HEK293 (cell line): ENCODE results near the gene FIBCD1.

Source experiments
- CTCF ChIA-PET: fragments of 350-600 bp; formaldehyde crosslinking; extraction: SDS; loops from one replicate; lab custom pipeline; 2021; ENCODE audit warnings: antibody characterized with exemption; lab: Yijun Ruan, JAX
- POLR2A ChIA-PET: fragments of 300-600 bp; formaldehyde crosslinking; extraction: SDS; loops from one replicate; lab custom pipeline; 2020; ENCODE audit warnings: antibody characterized with exemption, inconsistent platforms; lab: Yijun Ruan, JAX
- H3K27ac ChIP-seq: fragments of 200-500 bp; sonication (Bioruptor generic); 2 replicates; pipeline ENCODE4 v1.5.1; 2014; ENCODE audit warnings: low read depth, low read length, control low read depth, inconsistent platforms; ENCODE audit errors: extremely low read depth
- H3K36me3 ChIP-seq, 2 experiments: fragments of 200-500 bp in 1 of 2; sonication (Bioruptor generic) in 1 of 2; 1 replicate in 1 of 2; 2 replicates in 1 of 2; pipeline ENCODE4 v1.5.1; 2014 to 2017; ENCODE audit warnings: inconsistent platforms in 2 of 2, low read length in 2 of 2; ENCODE audit not compliant: control insufficient read depth in 2 of 2, insufficient read depth in 1 of 2
- H3K4me1 ChIP-seq: fragments of 200-500 bp; sonication (Bioruptor generic); 2 replicates; pipeline ENCODE4 v1.5.1; 2014; ENCODE audit warnings: mild to moderate bottlenecking, low read length, inconsistent platforms; ENCODE audit not compliant: control insufficient read depth, insufficient read depth
- H3K4me3 ChIP-seq: 2 replicates; pipeline ENCODE4 v1.5.1; 2011; ENCODE audit warnings: low read depth, mild to moderate bottlenecking, control low read depth, low read length, moderate library complexity
- H3K9me3 ChIP-seq: fragments of 200-500 bp; sonication (Bioruptor generic); 2 replicates; pipeline ENCODE4 v1.5.1; 2014; ENCODE audit warnings: low read depth, low read length, inconsistent platforms; ENCODE audit not compliant: control insufficient read depth, insufficient read depth
- ELK4 ChIP-seq: IDR thresholded peaks from 2 replicates; pipeline ENCODE4 v1.6.1; 2011; ENCODE audit warnings: mild to moderate bottlenecking, low read depth, low read length, borderline replicate concordance
- GLI2 ChIP-seq: fragments of 450-650 bp; formaldehyde crosslinking; IDR thresholded peaks from 2 replicates; pipeline ENCODE4; 2017; ENCODE audit warnings: missing biosample characterization, missing genetic modification characterization, low read depth, borderline replicate concordance
- GLIS1 ChIP-seq: fragments of 450-650 bp; formaldehyde crosslinking; IDR thresholded peaks from 2 replicates; pipeline ENCODE4 v1.5.1; 2016; ENCODE audit warnings: missing biosample characterization, missing genetic modification characterization
- GLIS2 ChIP-seq: fragments of 450-650 bp; formaldehyde crosslinking; IDR thresholded peaks from 2 replicates; pipeline ENCODE4 v1.5.1; 2016; ENCODE audit warnings: missing biosample characterization, missing genetic modification characterization
- TRIM28 ChIP-seq: IDR thresholded peaks from 2 replicates; pipeline ENCODE4 v1.6.1; 2011; ENCODE audit warnings: low read length, control low read depth, borderline replicate concordance
- TSHZ1 ChIP-seq: fragments of 450-650 bp; formaldehyde crosslinking; IDR thresholded peaks from 2 replicates; pipeline ENCODE4 v1.5.1; 2016; ENCODE audit warnings: missing biosample characterization, missing genetic modification characterization, borderline replicate concordance
- YY1 ChIP-seq: fragments of 450-650 bp; formaldehyde crosslinking; IDR thresholded peaks from 2 replicates; pipeline ENCODE4 v1.5.1; 2018; ENCODE audit warnings: missing biosample characterization, missing genetic modification characterization
- YY2 ChIP-seq: fragments of 450-650 bp; formaldehyde crosslinking; IDR thresholded peaks from 2 replicates; pipeline ENCODE4 v1.5.1; 2016; ENCODE audit warnings: missing biosample characterization, missing genetic modification characterization
- ZBTB1 ChIP-seq: fragments of 450-650 bp; formaldehyde crosslinking; IDR thresholded peaks from 2 replicates; pipeline ENCODE4 v1.5.1; 2016; ENCODE audit warnings: missing biosample characterization, missing genetic modification characterization
- ZBTB21 ChIP-seq: fragments of 450-650 bp; formaldehyde crosslinking; IDR thresholded peaks from 2 replicates; pipeline ENCODE4 v1.5.1; 2017; ENCODE audit warnings: missing biosample characterization, missing genetic modification characterization
- ZNF10 ChIP-seq: fragments of 450-650 bp; formaldehyde crosslinking; IDR thresholded peaks from 2 replicates; pipeline ENCODE4 v1.5.1; 2017; ENCODE audit warnings: missing biosample characterization, missing genetic modification characterization
- ZNF138 ChIP-seq: fragments of 450-650 bp; formaldehyde crosslinking; IDR thresholded peaks from 2 replicates; pipeline ENCODE4 v1.5.1; 2016; ENCODE audit warnings: missing biosample characterization, missing genetic modification characterization, borderline replicate concordance
- ZNF169 ChIP-seq: fragments of 450-650 bp; formaldehyde crosslinking; IDR thresholded peaks from 2 replicates; pipeline ENCODE4 v1.5.1; 2016; ENCODE audit warnings: missing biosample characterization, missing genetic modification characterization
- ZNF2 ChIP-seq: fragments of 450-650 bp; formaldehyde crosslinking; IDR thresholded peaks from 2 replicates; pipeline ENCODE4 v1.5.1; 2016; ENCODE audit warnings: missing biosample characterization, missing genetic modification characterization
- ZNF26 ChIP-seq: fragments of 450-650 bp; formaldehyde crosslinking; IDR thresholded peaks from 2 replicates; pipeline ENCODE4 v1.5.1; 2016; ENCODE audit warnings: missing biosample characterization, missing genetic modification characterization
- ZNF302 ChIP-seq: fragments of 450-650 bp; formaldehyde crosslinking; IDR thresholded peaks from 2 replicates; pipeline ENCODE4 v1.5.1; 2016; ENCODE audit warnings: missing biosample characterization, missing genetic modification characterization, low read depth
- ZNF555 ChIP-seq: fragments of 450-650 bp; formaldehyde crosslinking; conservative IDR thresholded peaks from 2 replicates; pipeline ENCODE4 v1.5.1; 2017; ENCODE audit warnings: missing biosample characterization, mild to moderate bottlenecking, missing genetic modification characterization, inconsistent platforms
- ZNF571 ChIP-seq: fragments of 450-650 bp; formaldehyde crosslinking; IDR thresholded peaks from 2 replicates; pipeline ENCODE4 v1.5.0; 2017; ENCODE audit warnings: missing biosample characterization, missing genetic modification characterization
- ZNF585B ChIP-seq: fragments of 450-650 bp; formaldehyde crosslinking; IDR thresholded peaks from 2 replicates; pipeline ENCODE4 v1.5.1; 2016; ENCODE audit warnings: missing biosample characterization, missing genetic modification characterization
- ZNF600 ChIP-seq: fragments of 450-650 bp; formaldehyde crosslinking; IDR thresholded peaks from 2 replicates; pipeline ENCODE4 v1.5.1; 2016; ENCODE audit warnings: missing biosample characterization, missing genetic modification characterization
- ZNF776 ChIP-seq: fragments of 450-650 bp; formaldehyde crosslinking; IDR thresholded peaks from 2 replicates; pipeline ENCODE4 v1.5.0; 2017; ENCODE audit warnings: missing biosample characterization, missing genetic modification characterization, borderline replicate concordance
- ZNF830 ChIP-seq: fragments of 450-650 bp; IDR thresholded peaks from 2 replicates; pipeline ENCODE4 v1.5.0; 2018; ENCODE audit warnings: missing biosample characterization, missing genetic modification characterization, low read depth, mild to moderate bottlenecking, moderate library complexity
- ZSCAN16 ChIP-seq: fragments of 450-650 bp; formaldehyde crosslinking; IDR thresholded peaks from 2 replicates; pipeline ENCODE4 v1.5.1; 2016; ENCODE audit warnings: missing biosample characterization, missing genetic modification characterization
- TF ChIP-seq, protein P1 (sequence below): fragments of 450-650 bp; formaldehyde crosslinking; IDR thresholded peaks from 2 replicates; pipeline ENCODE4 v1.5.1; 2016; ENCODE audit warnings: missing biosample characterization, missing genetic modification characterization

Gene FIBCD1

DNA sequence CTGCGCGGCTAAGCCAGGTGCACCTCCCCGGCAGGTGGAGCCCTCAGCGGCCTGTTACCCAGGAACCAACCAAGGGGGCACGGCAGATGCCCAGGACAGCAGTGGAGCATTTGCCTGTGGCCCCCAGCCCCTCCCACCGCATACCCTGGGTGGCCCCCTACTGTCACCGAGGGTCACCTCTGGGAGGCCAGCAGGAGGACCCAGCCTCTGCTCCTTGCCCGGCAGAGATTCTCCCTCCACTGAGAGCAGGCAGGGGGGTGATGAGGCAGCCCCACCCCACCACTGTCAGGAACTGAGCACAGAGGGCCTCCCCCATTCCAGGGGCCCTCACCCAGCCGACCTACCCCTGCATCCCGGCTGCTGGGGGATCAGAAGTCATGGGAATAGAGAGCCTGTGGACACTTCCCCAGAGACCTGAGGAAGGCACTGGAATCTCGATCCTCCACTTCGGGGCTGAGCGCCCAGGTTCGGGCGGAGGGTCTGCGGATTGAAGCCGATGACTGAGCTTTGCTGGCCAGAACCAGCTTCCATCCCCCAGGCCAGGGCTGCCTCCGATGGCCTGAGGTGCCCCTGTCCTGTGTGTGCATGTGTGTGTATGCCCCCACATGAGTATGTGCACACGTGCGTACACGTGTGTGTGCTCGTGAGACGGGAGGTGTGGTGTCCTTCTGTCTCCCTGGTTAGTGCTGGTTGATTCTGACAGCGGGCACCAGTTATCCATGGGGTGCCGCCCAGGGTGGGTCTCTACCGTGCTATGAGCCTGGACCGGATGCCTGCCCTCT, 42.6 kb downstream of the FIBCD1 start, which contains the start of gene QRFP:
Gene QRFP, minus strand, starts transcription at position 580 of the 782 bp plus-strand sequence. CDS start 2,974 bp downstream, outside the sequence.
- peaks cover 0 to 22% of the 10 kb centered on the region in 2 experiments; a peak in 1 of 3 replicates for H3K36me3 ChIP-seq
- H3K9me3 ChIP-seq: no peaks in the 10 kb centered on the region
- no peak within 1 kb of the TSS for H3K27ac ChIP-seq
- H3K4me1 ChIP-seq: no peaks in the 10 kb centered on the region
- no peak within 1 kb of the TSS for H3K4me3 ChIP-seq
- ChIA-PET POLR2A (interaction anchor here (0.6 kb wide), 1 partner anchor 46 kb away, joined by 4 read pairs; no protein-coding TSS in a partner anchor), CTCF (interaction anchor here (0.7 to 1.2 kb wide), 2 partner anchors 30 to 90 kb away, joined by 3 to 4 read pairs; no protein-coding TSS in a partner anchor)
- no peak for TF ChIP-seq ZNF302 (tag by site-specific recombination)
- TF ChIP-seq ZBTB1 (tag by site-specific recombination): no peak
- no peak for TF ChIP-seq ZNF571
- no peak for TF ChIP-seq TRIM28
- TF ChIP-seq ELK4: no peak
- peak; percentile 32 for TF ChIP-seq GLIS2 (tag by site-specific recombination)
- TF ChIP-seq ZNF26: no peak

- ChIA-PET POLR2A (interaction anchor here (0.6 kb wide), 1 partner anchor 47 kb away, joined by 4 read pairs; no protein-coding TSS in a partner anchor), CTCF (interaction anchor here (0.6 to 2.9 kb wide), 4 partner anchors 29 to 103 kb away, joined by 3 to 13 read pairs (median 4); no protein-coding TSS in a partner anchor)
- Histone ChIP-seq H3K9me3 (no peaks in the 10 kb centered on the region), H3K27ac (no peak overlapping the region), H3K36me3 (peaks cover 0 to 28% of the 10 kb centered on the region in 2 experiments; a peak in 1 of 3 replicates), H3K4me1 (no peaks in the 10 kb centered on the region), H3K4me3 (no peak overlapping the region)
- TF ChIP-seq ZNF776 (tag by site-specific recombination): no peak
- TF ChIP-seq ZNF555 (tag by site-specific recombination): no peak
- TF ChIP-seq, protein P1, sequence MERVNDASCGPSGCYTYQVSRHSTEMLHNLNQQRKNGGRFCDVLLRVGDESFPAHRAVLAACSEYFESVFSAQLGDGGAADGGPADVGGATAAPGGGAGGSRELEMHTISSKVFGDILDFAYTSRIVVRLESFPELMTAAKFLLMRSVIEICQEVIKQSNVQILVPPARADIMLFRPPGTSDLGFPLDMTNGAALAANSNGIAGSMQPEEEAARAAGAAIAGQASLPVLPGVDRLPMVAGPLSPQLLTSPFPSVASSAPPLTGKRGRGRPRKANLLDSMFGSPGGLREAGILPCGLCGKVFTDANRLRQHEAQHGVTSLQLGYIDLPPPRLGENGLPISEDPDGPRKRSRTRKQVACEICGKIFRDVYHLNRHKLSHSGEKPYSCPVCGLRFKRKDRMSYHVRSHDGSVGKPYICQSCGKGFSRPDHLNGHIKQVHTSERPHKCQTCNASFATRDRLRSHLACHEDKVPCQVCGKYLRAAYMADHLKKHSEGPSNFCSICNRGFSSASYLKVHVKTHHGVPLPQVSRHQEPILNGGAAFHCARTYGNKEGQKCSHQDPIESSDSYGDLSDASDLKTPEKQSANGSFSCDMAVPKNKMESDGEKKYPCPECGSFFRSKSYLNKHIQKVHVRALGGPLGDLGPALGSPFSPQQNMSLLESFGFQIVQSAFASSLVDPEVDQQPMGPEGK (tag by site-specific recombination): no peak
- no peak for TF ChIP-seq ZNF830 (tag by site-specific recombination)
- TF ChIP-seq TSHZ1 (tag by site-specific recombination): no peak
- TF ChIP-seq ZNF2: no peak
- no peak for TF ChIP-seq GLIS1 (tag by site-specific recombination)
- no peak for TF ChIP-seq ZNF10 (tag by site-specific recombination)
- TF ChIP-seq ZNF169 (tag by site-specific recombination): no peak
- TF ChIP-seq GLI2: no peak
- no peak for TF ChIP-seq ZBTB21 (tag by site-specific recombination)
- TF ChIP-seq YY1: no peak
- no peak for TF ChIP-seq ZNF600 (tag by site-specific recombination)
- TF ChIP-seq ZNF585B: no peak
- TF ChIP-seq ZNF138 (tag by site-specific recombination): no peak
- TF ChIP-seq YY2 (tag by site-specific recombination): no peak
- TF ChIP-seq ZSCAN16 (tag by site-specific recombination): no peak
- TF ChIP-seq TRIM28: no peak
Observed at GRCh38 chr9:130895481-130896232, 43.4 kb downstream of the FIBCD1 start.
